Upper lobe of right lung (tissue), 1 donor: ENCODE measurements around the gene KIF25. TPM values are rescaled to one million over a fixed set of nuclear protein-coding genes. Genes with fewer than 3 reads are reported as not detected.
"Not testable (repeated sequence)": the region's sequence is repeated elsewhere in the genome, so short reads cannot be mapped to it uniquely, and the experiment has no call there.

Experiments used
- ATAC-seq: fragments of 200-7000 bp; cut with Tn5 transposase; one replicate; pipeline ENCODE4 v1.9.1; 2020; ENCODE audit warnings: mild to moderate bottlenecking, moderate library complexity
- DNase-seq: peaks from one replicate; pipeline ENCODE4 v3.0.0-alpha.2; 2020
- H3K27ac ChIP-seq: fragments of 200-600 bp; one replicate; pipeline ENCODE4 v1.8.0; 2022
- H3K27me3 ChIP-seq: fragments of 200-600 bp; one replicate; pipeline ENCODE4 v1.8.0; 2022; ENCODE audit warnings: mild to moderate bottlenecking
- H3K36me3 ChIP-seq: fragments of 200-600 bp; one replicate; pipeline ENCODE4 v1.8.0; 2022
- H3K4me1 ChIP-seq: fragments of 200-600 bp; one replicate; pipeline ENCODE4 v1.8.0; 2022
- H3K4me3 ChIP-seq: fragments of 200-600 bp; one replicate; pipeline ENCODE4 v1.8.0; 2022; ENCODE audit warnings: mild to moderate bottlenecking
- H3K9me3 ChIP-seq: fragments of 200-600 bp; one replicate; pipeline ENCODE4 v1.8.0; 2022
- CTCF ChIP-seq: fragments of 200-600 bp; IDR thresholded peaks from one replicate; pipeline ENCODE4 v1.8.0; 2022; ENCODE audit warnings: antibody characterized with exemption
- intact Hi-C: fragments of 100-400 bp; cut with DNase I; formaldehyde crosslinking; loops from one replicate; pipeline ENCODE4 v1.11.0; 2022
- total RNA-seq: library from RNA; stranded (reverse); fragmentation: NEBNext Ultra II Directional; extraction: Animal tissue kit (Norgen Biotek cat#: 25700); gene quantifications from one replicate; pipeline ENCODE4 v1.2.1, GENCODE V29; 2021
- donor health status: DM: no; HTN: yes; CAD: no; lungs with severe emphysema.

KIF25 gene
- total RNA-seq, 1 donor from 2014 or later: 0.96 TPM

DNA sequence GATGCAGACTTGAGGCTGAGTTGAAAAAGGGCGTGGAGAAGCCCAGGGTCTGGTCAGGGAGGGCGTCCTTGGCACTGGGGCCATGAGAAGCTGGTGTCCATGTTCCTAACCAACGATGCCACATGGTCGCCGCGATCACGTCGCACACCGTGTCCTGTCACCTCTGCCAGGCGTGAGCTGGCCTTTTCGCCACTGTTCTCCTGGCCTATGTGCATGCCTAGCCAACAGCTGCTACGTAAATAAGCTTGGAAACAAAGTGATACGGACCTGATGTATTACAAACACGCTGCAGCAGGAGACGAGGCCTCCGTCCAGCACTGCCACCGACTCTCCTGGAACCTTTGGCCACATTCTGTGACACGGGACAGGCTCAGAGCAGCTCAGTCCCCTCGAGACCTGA lies 22.0 kb upstream of the KIF25 start:
- intact Hi-C loops: no loop called here
- peaks cover 6% of the 10 kb centered on the region for H3K36me3 ChIP-seq
- no peak for ATAC-seq
- H3K27ac ChIP-seq: no peak overlapping the region
- no peaks in the 10 kb centered on the region for H3K9me3 ChIP-seq
- H3K4me3 ChIP-seq: no peak overlapping the region
- TF ChIP-seq CTCF: no peak
- peaks cover 10% of the 10 kb centered on the region for H3K4me1 ChIP-seq
- DNase-seq: no peak
- no peaks in the 10 kb centered on the region for H3K27me3 ChIP-seq

DNA sequence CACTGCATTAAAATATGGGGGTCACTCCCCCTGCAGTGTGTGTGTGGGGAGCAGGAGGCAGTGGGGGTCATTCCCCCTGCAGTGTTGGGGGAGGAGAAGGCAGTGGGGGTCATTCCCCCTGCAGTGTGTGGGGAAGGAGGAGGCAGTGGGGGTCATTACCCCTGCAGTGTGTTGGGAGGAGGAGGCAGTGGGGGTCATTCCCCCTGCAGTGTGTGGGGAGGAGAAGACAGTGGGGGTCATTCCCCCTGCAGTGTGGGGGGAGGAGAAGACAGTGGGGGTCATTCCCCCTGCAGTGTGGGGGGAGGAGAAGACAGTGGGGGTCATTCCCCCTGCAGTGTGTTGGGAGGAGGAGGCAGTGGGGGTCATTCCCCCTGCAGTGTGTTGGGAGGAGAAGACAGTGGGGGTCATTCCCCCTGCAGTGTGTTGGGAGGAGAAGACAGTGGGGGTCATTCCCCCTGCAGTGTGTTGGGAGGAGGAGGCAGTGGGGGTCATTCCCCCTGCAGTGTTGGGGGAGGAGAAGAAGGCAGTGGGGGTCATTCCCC lies 21.3 kb upstream of the KIF25 start:
- H3K4me1 ChIP-seq, ATAC-seq, H3K9me3 ChIP-seq, intact Hi-C loops, H3K36me3 ChIP-seq, H3K27ac ChIP-seq, H3K4me3 ChIP-seq, H3K27me3 ChIP-seq, DNase-seq: not testable (repeated sequence)

- no peak overlapping the region for H3K4me3 ChIP-seq
- DNase-seq: no peak
- intact Hi-C loops: no loop called here
- no peak for TF ChIP-seq CTCF
- H3K36me3 ChIP-seq: no peaks in the 10 kb centered on the region
- no peaks in the 10 kb centered on the region for H3K27me3 ChIP-seq
- H3K9me3 ChIP-seq: no peaks in the 10 kb centered on the region
- H3K4me1 ChIP-seq: peaks cover 10% of the 10 kb centered on the region
- H3K27ac ChIP-seq: no peak overlapping the region
- no peak for ATAC-seq
Observed at GRCh38 chr6:167976708-167977107, 20.8 kb upstream of the KIF25 start.

GRCh38 chr6:167977717-167978467 lies 19.6 kb upstream of the KIF25 start:
- no peak for TF ChIP-seq CTCF
- intact Hi-C loops: no loop called here

GRCh38 chr6:167978607-167979006 lies 18.9 kb upstream of the KIF25 start:
- TF ChIP-seq CTCF: no peak
- intact Hi-C loops: no loop called here
- H3K27ac ChIP-seq: no peak overlapping the region
- H3K4me1 ChIP-seq: peaks cover 10% of the 10 kb centered on the region
- ATAC-seq (no peak), DNase-seq (no peak)
- H3K36me3 ChIP-seq: no peaks in the 10 kb centered on the region
- no peaks in the 10 kb centered on the region for H3K9me3 ChIP-seq
- no peaks in the 10 kb centered on the region for H3K27me3 ChIP-seq
- no peak overlapping the region for H3K4me3 ChIP-seq

More at GRCh38 chr6:167977717-167978467, 19.6 kb upstream of the KIF25 start:
- no peak overlapping the region for H3K4me3 ChIP-seq
- no peaks in the 10 kb centered on the region for H3K9me3 ChIP-seq
- ATAC-seq: no peak
- no peak overlapping the region for H3K27ac ChIP-seq
- DNase-seq: peak; percentile 54
- H3K4me1 ChIP-seq: peaks cover 10% of the 10 kb centered on the region
- no peaks in the 10 kb centered on the region for H3K27me3 ChIP-seq
- H3K36me3 ChIP-seq: no peaks in the 10 kb centered on the region

GRCh38 chr6:167979436-167980139 lies 17.9 kb upstream of the KIF25 start:
- peaks cover 6% of the 10 kb centered on the region for H3K4me1 ChIP-seq
- ATAC-seq: no peak
- intact Hi-C loops: no loop called here
- no peaks in the 10 kb centered on the region for H3K9me3 ChIP-seq
- DNase-seq: no peak
- no peaks in the 10 kb centered on the region for H3K36me3 ChIP-seq
- no peak overlapping the region for H3K4me3 ChIP-seq
- no peak for TF ChIP-seq CTCF
- H3K27ac ChIP-seq: no peak overlapping the region
- no peaks in the 10 kb centered on the region for H3K27me3 ChIP-seq
